HepG2 (cell line): Measurements from ENCODE around the gene TMEM229B. TPM values are rescaled to one million over a fixed set of nuclear protein-coding genes. Genes with fewer than 3 reads are reported as not detected.

Experiments
- AGO1 ChIP-seq: fragments of 200-400 bp; formaldehyde crosslinking; IDR thresholded peaks from 2 replicates; pipeline ENCODE4 v1.6.1; 2017; ENCODE audit warnings: mild to moderate bottlenecking, low read depth, low read length, moderate library complexity; ENCODE audit not compliant: poor library complexity, severe bottlenecking
- BRCA1 ChIP-seq: sonication (generic); formaldehyde crosslinking; IDR thresholded peaks from 2 replicates; pipeline ENCODE4 v1.4.0; 2020; ENCODE audit warnings: missing genetic modification reagents
- HNRNPLL ChIP-seq: fragments of 200-400 bp; formaldehyde crosslinking; IDR thresholded peaks from 2 replicates; pipeline ENCODE4 v1.6.1; 2017; ENCODE audit warnings: mild to moderate bottlenecking, low read depth, low read length; ENCODE audit not compliant: poor library complexity, severe bottlenecking
- KDM1A ChIP-seq: IDR thresholded peaks from 2 replicates; pipeline ENCODE4 v1.6.1; 2016; ENCODE audit warnings: missing compliant biosample characterization
- SNRNP70 ChIP-seq: fragments of 200-400 bp; formaldehyde crosslinking; IDR thresholded peaks from 2 replicates; pipeline ENCODE4 v1.6.1; 2017; ENCODE audit warnings: mild to moderate bottlenecking, low read depth, low read length, moderate library complexity
- U2AF2 ChIP-seq: fragments of 200-400 bp; formaldehyde crosslinking; IDR thresholded peaks from 2 replicates; pipeline ENCODE4 v1.6.1; 2017; ENCODE audit warnings: low read depth, mild to moderate bottlenecking, low read length
- ZKSCAN1 ChIP-seq: fragments of 150-350 bp; IDR thresholded peaks from 2 replicates; pipeline ENCODE4 v1.6.1; 2014; ENCODE audit warnings: low read length
- ZNF629 ChIP-seq: sonication (generic); formaldehyde crosslinking; conservative IDR thresholded peaks from 2 replicates; pipeline ENCODE4 v1.5.0; 2020; ENCODE audit warnings: missing genetic modification reagents
- ZNF652 ChIP-seq: IDR thresholded peaks from 2 replicates; pipeline ENCODE4 v1.6.1; 2016; ENCODE audit warnings: low read depth, borderline replicate concordance
- polyA plus RNA-seq, 8 experiments: library from polyadenylated mRNA; depleted of rRNA in 3 of 8; stranded (reverse) in 7 of 8; unstranded in 1 of 8; fragments of >200 nt; fragmentation: Illumina TruSeq in 4 of 8; extraction: Trizol in 4 of 8; gene quantifications; 2 replicates each; pipeline versions ENCODE4 v1.2.1 to v1.2.3, GENCODE V29; 2011 to 2016; ENCODE audit warnings: low read depth in 4 of 8, missing spikeins in 1 of 8, mixed read lengths in 1 of 8; ENCODE audit not compliant: insufficient read depth in 1 of 8
- total RNA-seq, 5 experiments: library from RNA; depleted of rRNA; stranded (reverse); fragments of >200 nt; fragmentation: Illumina TruSeq; extraction: Trizol; gene quantifications; 2 replicates each; pipeline ENCODE4 v1.2.3, GENCODE V29; 2016; ENCODE audit warnings: low read depth in 1 of 5
- TF ChIP-seq, protein P1 (sequence below): sonication (generic); formaldehyde crosslinking; IDR thresholded peaks from one replicate; pipeline ENCODE4 v1.5.1; 2020; ENCODE audit warnings: mild to moderate bottlenecking, missing genetic modification reagents; ENCODE audit errors: not compliant biosample characterization
- TF ChIP-seq, protein P2 (sequence below): sonication (generic); formaldehyde crosslinking; IDR thresholded peaks from 2 replicates; pipeline ENCODE4 v1.5.0; 2020; ENCODE audit warnings: missing genetic modification reagents
- TF ChIP-seq, protein P3 (sequence below): sonication (generic); formaldehyde crosslinking; IDR thresholded peaks from 2 replicates; pipeline ENCODE4 v1.4.0; 2020; ENCODE audit warnings: missing genetic modification reagents, low read depth, mild to moderate bottlenecking, borderline replicate concordance
- TF ChIP-seq, protein P4 (sequence below): sonication (generic); formaldehyde crosslinking; IDR thresholded peaks from 2 replicates; pipeline ENCODE4 v1.5.0; 2020; ENCODE audit warnings: mild to moderate bottlenecking, missing genetic modification reagents

Gene TMEM229B
- total and polyA plus RNA-seq, 2 of the 13 experiments (the other 11 are each of a cell fraction or from before 2014, with no cell fraction given) = 0.69 to 1.1 TPM

DNA sequence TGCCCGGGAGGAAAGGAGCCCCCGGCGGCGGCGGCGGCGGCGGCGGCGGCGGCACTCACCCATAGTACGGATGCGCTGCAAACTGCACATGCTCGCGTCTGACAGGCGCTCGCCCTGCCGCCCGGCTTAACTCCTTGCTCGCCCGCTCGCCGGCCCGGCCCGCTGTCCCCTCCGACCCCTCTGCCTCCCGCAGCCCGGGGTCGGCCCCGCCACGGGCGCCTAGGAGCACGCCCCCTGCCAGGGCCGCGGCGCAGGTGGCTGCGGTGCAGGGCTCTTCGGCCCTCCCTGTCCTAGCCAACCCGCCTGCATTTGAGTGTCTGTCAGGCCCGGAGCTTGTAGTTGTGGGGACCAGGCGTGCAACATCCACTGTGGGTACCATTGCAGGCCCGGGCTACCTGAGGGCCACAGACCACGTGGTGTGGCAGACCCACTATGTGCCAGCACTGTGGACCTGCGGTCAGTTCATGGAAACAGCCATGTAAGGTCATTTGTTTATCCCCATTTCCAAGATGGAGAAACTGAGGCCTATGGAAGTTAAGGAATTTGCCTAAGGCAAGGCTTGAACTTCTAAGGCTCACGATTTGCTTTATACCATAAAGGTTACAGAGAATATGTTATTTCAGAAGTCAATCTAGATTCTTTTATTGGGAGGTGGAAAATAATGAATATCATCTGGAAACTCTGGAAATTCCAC, 27.0 kb upstream of the TMEM229B start (continued):
- TF ChIP-seq, protein P1, sequence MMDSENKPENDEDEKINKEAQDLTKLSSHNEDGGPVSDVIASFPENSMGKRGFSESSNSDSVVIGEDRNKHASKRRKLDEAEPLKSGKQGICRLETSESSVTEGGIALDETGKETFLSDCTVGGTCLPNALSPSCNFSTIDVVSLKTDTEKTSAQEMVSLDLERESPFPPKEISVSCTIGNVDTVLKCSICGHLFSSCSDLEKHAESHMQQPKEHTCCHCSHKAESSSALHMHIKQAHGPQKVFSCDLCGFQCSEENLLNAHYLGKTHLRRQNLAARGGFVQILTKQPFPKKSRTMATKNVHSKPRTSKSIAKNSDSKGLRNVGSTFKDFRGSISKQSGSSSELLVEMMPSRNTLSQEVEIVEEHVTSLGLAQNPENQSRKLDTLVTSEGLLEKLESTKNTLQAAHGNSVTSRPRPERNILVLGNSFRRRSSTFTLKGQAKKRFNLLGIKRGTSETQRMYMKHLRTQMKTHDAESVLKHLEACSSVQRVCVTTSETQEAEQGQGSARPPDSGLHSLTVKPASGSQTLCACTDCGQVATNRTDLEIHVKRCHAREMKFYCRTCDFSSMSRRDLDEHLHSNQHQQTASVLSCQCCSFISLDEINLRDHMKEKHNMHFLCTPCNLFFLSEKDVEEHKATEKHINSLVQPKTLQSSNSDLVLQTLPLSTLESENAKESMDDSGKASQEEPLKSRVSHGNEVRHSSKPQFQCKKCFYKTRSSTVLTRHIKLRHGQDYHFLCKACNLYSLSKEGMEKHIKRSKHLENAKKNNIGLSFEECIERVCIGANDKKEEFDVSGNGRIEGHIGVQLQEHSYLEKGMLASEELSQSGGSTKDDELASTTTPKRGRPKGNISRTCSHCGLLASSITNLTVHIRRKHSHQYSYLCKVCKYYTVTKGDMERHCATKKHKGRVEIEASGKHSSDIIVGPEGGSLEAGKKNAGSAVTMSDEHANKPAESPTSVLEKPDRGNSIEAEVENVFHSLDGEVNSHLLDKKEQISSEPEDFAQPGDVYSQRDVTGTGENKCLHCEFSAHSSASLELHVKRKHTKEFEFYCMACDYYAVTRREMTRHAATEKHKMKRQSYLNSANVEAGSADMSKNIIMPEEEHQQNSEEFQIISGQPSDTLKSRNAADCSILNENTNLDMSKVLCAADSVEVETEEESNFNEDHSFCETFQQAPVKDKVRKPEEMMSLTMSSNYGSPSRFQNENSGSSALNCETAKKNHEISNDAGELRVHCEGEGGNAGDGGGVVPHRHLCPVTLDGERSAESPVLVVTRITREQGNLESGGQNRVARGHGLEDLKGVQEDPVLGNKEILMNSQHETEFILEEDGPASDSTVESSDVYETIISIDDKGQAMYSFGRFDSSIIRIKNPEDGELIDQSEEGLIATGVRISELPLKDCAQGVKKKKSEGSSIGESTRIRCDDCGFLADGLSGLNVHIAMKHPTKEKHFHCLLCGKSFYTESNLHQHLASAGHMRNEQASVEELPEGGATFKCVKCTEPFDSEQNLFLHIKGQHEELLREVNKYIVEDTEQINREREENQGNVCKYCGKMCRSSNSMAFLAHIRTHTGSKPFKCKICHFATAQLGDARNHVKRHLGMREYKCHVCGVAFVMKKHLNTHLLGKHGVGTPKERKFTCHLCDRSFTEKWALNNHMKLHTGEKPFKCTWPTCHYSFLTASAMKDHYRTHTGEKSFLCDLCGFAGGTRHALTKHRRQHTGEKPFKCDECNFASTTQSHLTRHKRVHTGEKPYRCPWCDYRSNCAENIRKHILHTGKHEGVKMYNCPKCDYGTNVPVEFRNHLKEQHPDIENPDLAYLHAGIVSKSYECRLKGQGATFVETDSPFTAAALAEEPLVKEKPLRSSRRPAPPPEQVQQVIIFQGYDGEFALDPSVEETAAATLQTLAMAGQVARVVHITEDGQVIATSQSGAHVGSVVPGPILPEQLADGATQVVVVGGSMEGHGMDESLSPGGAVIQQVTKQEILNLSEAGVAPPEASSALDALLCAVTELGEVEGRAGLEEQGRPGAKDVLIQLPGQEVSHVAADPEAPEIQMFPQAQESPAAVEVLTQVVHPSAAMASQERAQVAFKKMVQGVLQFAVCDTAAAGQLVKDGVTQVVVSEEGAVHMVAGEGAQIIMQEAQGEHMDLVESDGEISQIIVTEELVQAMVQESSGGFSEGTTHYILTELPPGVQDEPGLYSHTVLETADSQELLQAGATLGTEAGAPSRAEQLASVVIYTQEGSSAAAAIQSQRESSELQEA (CRISPR knock-in tag) = no peak
- TF ChIP-seq, protein P2, sequence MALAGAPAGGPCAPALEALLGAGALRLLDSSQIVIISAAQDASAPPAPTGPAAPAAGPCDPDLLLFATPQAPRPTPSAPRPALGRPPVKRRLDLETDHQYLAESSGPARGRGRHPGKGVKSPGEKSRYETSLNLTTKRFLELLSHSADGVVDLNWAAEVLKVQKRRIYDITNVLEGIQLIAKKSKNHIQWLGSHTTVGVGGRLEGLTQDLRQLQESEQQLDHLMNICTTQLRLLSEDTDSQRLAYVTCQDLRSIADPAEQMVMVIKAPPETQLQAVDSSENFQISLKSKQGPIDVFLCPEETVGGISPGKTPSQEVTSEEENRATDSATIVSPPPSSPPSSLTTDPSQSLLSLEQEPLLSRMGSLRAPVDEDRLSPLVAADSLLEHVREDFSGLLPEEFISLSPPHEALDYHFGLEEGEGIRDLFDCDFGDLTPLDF (CRISPR knock-in tag) = no peak
- TF ChIP-seq ZNF629 = peak; percentile 93
- no peak for TF ChIP-seq SNRNP70
- TF ChIP-seq KDM1A = 0 out of 2 replicates have a peak, but pooled peaks have one; percentile 26
- peak; percentile 13 for TF ChIP-seq HNRNPLL
- TF ChIP-seq U2AF2 = no peak
- peak; percentile 44; the same call in 1 of the 2 replicates for TF ChIP-seq ZNF652 (CRISPR knock-in tag)
- TF ChIP-seq ZKSCAN1 = peak; percentile 71; the same call in 1 of the 2 replicates
- TF ChIP-seq, protein P3, sequence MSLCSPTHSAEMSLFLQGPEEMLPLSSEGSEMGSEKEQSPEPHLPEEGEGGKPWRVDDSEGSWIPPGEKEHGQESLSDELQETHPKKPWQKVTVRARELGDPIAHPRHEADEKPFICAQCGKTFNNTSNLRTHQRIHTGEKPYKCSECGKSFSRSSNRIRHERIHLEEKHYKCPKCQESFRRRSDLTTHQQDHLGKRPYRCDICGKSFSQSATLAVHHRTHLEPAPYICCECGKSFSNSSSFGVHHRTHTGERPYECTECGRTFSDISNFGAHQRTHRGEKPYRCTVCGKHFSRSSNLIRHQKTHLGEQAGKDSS (CRISPR knock-in tag) = no peak
- no peak for TF ChIP-seq AGO1
- no peak for TF ChIP-seq BRCA1
- TF ChIP-seq, protein P4, sequence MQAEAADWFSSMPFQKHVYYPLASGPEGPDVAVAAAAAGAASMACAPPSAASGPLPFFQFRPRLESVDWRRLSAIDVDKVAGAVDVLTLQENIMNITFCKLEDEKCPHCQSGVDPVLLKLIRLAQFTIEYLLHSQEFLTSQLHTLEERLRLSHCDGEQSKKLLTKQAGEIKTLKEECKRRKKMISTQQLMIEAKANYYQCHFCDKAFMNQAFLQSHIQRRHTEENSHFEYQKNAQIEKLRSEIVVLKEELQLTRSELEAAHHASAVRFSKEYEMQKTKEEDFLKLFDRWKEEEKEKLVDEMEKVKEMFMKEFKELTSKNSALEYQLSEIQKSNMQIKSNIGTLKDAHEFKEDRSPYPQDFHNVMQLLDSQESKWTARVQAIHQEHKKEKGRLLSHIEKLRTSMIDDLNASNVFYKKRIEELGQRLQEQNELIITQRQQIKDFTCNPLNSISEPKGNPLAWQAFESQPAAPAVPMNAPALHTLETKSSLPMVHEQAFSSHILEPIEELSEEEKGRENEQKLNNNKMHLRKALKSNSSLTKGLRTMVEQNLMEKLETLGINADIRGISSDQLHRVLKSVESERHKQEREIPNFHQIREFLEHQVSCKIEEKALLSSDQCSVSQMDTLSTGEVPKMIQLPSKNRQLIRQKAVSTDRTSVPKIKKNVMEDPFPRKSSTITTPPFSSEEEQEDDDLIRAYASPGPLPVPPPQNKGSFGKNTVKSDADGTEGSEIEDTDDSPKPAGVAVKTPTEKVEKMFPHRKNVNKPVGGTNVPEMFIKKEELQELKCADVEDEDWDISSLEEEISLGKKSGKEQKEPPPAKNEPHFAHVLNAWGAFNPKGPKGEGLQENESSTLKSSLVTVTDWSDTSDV (CRISPR knock-in tag) = no peak
